Stimulated activated CD4-positive, alpha-beta T cell treated with anti-CD3 and anti-CD28 coated beads, Interleukin-12 subunit alpha, Interleukin-12 subunit beta, amount 100 ng/mL, for 4 hours (primary cell): Measurements from ENCODE around the gene TMEM127.

ENCODE experiments used
- DNase-seq: peaks from one replicate; pipeline ENCODE4 v3.0.0-alpha.2; 2020

Gene TMEM127

GRCh38 chr2:96204836-96205624 lies 60.8 kb downstream of the TMEM127 start:
- no peak for DNase-seq

- DNase-seq, result no peak
These were observed 62.4 kb downstream of the TMEM127 start for GRCh38 chr2:96203130-96204028.

- no peak for DNase-seq
These were observed 63.5 kb downstream of the TMEM127 start for GRCh38 chr2:96202152-96202854.

DNA sequence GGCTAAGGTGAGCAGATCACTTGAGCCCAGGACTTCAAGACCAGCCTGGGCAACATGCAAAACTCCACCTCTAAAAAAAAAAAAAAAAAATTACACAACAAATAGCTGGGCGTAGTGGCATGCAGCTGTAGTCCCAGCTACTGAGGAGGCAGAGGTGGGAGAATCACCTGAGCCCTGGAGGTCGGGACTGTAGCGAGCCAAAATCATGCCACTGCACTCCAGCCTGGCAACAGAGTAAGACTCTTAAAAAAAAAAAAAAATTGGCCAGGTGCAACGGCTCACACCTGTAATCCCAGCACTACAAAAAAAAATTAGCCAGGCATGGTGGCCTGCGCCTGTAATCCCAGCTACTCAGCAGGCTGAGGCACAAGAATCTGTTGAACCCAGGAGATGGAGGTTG lies 64.5 kb downstream of the TMEM127 start:
- DNase-seq, result no peak

DNA sequence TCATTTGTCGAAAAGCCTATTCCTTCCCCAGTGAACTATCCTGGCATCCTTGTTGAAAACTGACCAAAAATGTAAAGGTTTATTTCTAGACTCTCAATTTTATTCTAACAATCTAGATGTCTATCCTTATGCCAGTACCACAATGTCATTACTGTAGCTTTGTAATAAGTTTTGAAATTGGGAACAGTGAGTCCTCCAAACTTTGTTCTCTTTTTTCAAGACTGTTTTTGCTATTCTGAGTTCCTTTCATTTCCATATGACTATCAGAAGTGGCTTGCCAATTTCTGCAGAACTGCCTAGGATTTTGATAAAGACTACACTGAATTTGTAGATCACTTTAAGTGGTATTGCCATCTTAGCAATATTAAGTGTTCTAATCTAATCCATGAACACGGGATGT lies 66.9 kb downstream of the TMEM127 start:
- DNase-seq, result no peak
